HG03103 (cell line): ENCODE measurements around the gene MYMK.

ENCODE experiments used
- ATAC-seq: cut with Tn5 transposase; IDR thresholded peaks from one replicate; pipeline ENCODE4 v1.9.1; 2021; ENCODE audit warnings: low read depth; ENCODE audit not compliant: unreplicated experiment

Gene MYMK

GRCh38 chr9:133558191-133559126 lies 33.7 kb upstream of the MYMK start:
- ATAC-seq = no peak

- ATAC-seq = no peak
Measured at GRCh38 chr9:133557581-133557980, 32.8 kb upstream of the MYMK start.

GRCh38 chr9:133556354-133556753 lies 31.6 kb upstream of the MYMK start:
- ATAC-seq = no peak

GRCh38 chr9:133554729-133555128 lies 30.0 kb upstream of the MYMK start:
- no peak for ATAC-seq

GRCh38 chr9:133553973-133554713 lies 29.4 kb upstream of the MYMK start:
- no peak for ATAC-seq

GRCh38 chr9:133553123-133553522 lies 28.4 kb upstream of the MYMK start:
- no peak for ATAC-seq

GRCh38 chr9:133552236-133552635 lies 27.5 kb upstream of the MYMK start:
- ATAC-seq = no peak

GRCh38 chr9:133551446-133551845 lies 26.7 kb upstream of the MYMK start:
- ATAC-seq = no peak

GRCh38 chr9:133547116-133547515 lies 22.4 kb upstream of the MYMK start:
- no peak for ATAC-seq

- ATAC-seq = no peak
Measured at GRCh38 chr9:133546287-133546680, 21.5 kb upstream of the MYMK start.

- no peak for ATAC-seq
Measured at GRCh38 chr9:133545494-133546286, 20.9 kb upstream of the MYMK start.

- ATAC-seq = no peak
Measured at GRCh38 chr9:133543772-133544467, 19.2 kb upstream of the MYMK start.

GRCh38 chr9:133542002-133542401 lies 17.2 kb upstream of the MYMK start:
- no peak for ATAC-seq

- ATAC-seq = no peak
Measured at GRCh38 chr9:133540698-133541025, 15.9 kb upstream of the MYMK start.

GRCh38 chr9:133539991-133540697 lies 15.4 kb upstream of the MYMK start:
- ATAC-seq = no peak

GRCh38 chr9:133538851-133539833 lies 14.4 kb upstream of the MYMK start:
- ATAC-seq = no peak

- ATAC-seq = no peak
Measured at GRCh38 chr9:133538176-133538575, 13.4 kb upstream of the MYMK start.

- ATAC-seq = no peak
Measured at GRCh38 chr9:133537257-133537656, 12.5 kb upstream of the MYMK start.

- ATAC-seq = no peak
Measured at GRCh38 chr9:133536536-133536935, 11.8 kb upstream of the MYMK start.
